GM18526 (cell line): Measurements from ENCODE around the gene ANO2.

ENCODE experiments used
- POLR2A ChIP-seq: IDR thresholded peaks from 3 replicates; pipeline ENCODE4 v1.6.1; 2011; ENCODE audit not compliant: insufficient read length; ENCODE audit errors: extremely low read depth

Gene ANO2

GRCh38 chr12:5611162-5611561 is 333.9 kb downstream of the ANO2 start:
- TF ChIP-seq POLR2A = no peak

- no peak for TF ChIP-seq POLR2A
Observed at GRCh38 chr12:5599378-5599777, 345.7 kb downstream of the ANO2 start.

GRCh38 chr12:5593998-5594397 is 351.1 kb downstream of the ANO2 start:
- TF ChIP-seq POLR2A = no peak

- no peak for TF ChIP-seq POLR2A
Observed at GRCh38 chr12:5593086-5593485, 352.0 kb downstream of the ANO2 start.

- no peak for TF ChIP-seq POLR2A
Observed at GRCh38 chr12:5592310-5592709, 352.7 kb downstream of the ANO2 start.

GRCh38 chr12:5590316-5590715 is 354.7 kb downstream of the ANO2 start:
- TF ChIP-seq POLR2A = no peak

GRCh38 chr12:5589054-5589453 is 356.0 kb downstream of the ANO2 start:
- TF ChIP-seq POLR2A = no peak

GRCh38 chr12:5588591-5588990 is 356.5 kb downstream of the ANO2 start:
- no peak for TF ChIP-seq POLR2A

GRCh38 chr12:5588176-5588575 is 356.9 kb downstream of the ANO2 start:
- no peak for TF ChIP-seq POLR2A

GRCh38 chr12:5587711-5588121 is 357.3 kb downstream of the ANO2 start:
- no peak for TF ChIP-seq POLR2A

GRCh38 chr12:5586201-5586600 is 358.9 kb downstream of the ANO2 start:
- TF ChIP-seq POLR2A = no peak

- TF ChIP-seq POLR2A = no peak
Observed at GRCh38 chr12:5585178-5585577, 359.9 kb downstream of the ANO2 start.

- no peak for TF ChIP-seq POLR2A
Observed at GRCh38 chr12:5584412-5585175, 360.5 kb downstream of the ANO2 start.

- TF ChIP-seq POLR2A = no peak
Observed at GRCh38 chr12:5582541-5582940, 362.5 kb downstream of the ANO2 start.

- no peak for TF ChIP-seq POLR2A
Observed at GRCh38 chr12:5582018-5582417, 363.0 kb downstream of the ANO2 start.

GRCh38 chr12:5581616-5582015 is 363.4 kb downstream of the ANO2 start:
- TF ChIP-seq POLR2A = no peak

GRCh38 chr12:5581019-5581418 is 364.0 kb downstream of the ANO2 start:
- TF ChIP-seq POLR2A = no peak

GRCh38 chr12:5578775-5579174 is 366.3 kb downstream of the ANO2 start:
- TF ChIP-seq POLR2A = no peak

- TF ChIP-seq POLR2A = no peak
Observed at GRCh38 chr12:5577741-5578140, 367.3 kb downstream of the ANO2 start.
